H1 (cell line): ENCODE results near the gene AGBL1. TPM values are rescaled to one million over a fixed set of nuclear protein-coding genes. Genes with fewer than 3 reads are reported as not detected.

ENCODE experiments used
- FOSL1 ChIP-seq: IDR thresholded peaks from 2 replicates; pipeline ENCODE4 v1.6.1; 2011; ENCODE audit warnings: mild to moderate bottlenecking, low read depth, low read length, moderate library complexity; ENCODE audit not compliant: insufficient read depth
- polyA plus RNA-seq, 7 experiments: library from polyadenylated mRNA; depleted of rRNA in 3 of 7; stranded (reverse) in 5 of 7; unstranded in 2 of 7; fragments of >200 nt in 5 of 7; fragments of 200-250 nt in 2 of 7; gene quantifications; 1 replicate in 5 of 7; 2 replicates in 1 of 7; 4 replicates in 1 of 7; pipeline versions ENCODE4 v1.2.1 to v1.2.3, GENCODE V29; 2011 to 2013; ENCODE audit warnings: missing spikeins in 2 of 7, mixed read lengths in 2 of 7
- total RNA-seq: library from RNA; stranded (reverse); fragmentation: NEBNext Ultra II Directional; extraction: Animal tissue kit (Norgen Biotek cat#: 25700); gene quantifications from 2 replicates; pipeline ENCODE4 v1.2.1, GENCODE V29; 2021

Gene AGBL1
- total and polyA plus RNA-seq, 2 of the 8 experiments (the other 6 are each of a cell fraction or from before 2014, with no cell fraction given): not detected

DNA sequence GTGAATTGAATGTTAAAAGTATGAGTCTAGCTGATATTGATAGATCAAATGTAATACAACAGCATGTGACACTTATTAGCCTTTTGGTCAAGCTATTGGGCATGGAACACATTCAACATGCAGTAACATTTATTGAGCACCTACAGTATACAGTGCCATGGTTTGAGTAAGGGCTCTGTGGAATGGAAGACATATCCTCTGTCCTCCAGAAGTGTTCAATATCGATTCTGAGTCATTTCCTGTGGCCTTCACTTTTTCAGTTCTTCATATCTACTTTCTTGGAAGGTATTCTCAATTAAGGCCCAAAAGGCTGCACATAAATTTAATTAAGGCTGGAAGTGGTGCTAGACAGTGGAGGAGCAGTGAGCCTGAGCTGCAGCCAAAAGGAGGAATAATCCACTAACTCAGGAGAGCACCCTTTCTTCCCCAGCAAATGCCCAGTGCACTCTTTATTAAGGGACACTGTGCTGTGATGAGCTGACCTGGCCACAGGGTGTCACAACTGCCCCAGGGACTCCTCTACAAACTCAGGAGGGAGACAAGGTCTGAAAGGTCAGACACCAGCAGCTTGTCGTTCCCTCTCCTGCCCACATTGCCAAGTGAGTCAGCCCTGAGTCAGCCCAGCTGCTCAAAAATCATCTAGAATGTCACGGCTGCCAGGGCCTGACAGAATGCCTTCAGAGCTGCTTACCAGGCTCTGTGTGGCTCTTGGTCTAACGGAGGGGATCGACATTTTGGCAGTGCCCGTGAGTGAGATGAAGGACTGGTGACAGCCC lies 544.8 kb downstream of the AGBL1 start (continued):
- no peak for TF ChIP-seq FOSL1
